HepG2 (cell line): ENCODE results near the gene TMEM135. TPM values are rescaled to one million over a fixed set of nuclear protein-coding genes. Genes with fewer than 3 reads are reported as not detected.

Source experiments
- BRD4 ChIP-seq: sonication (generic); formaldehyde crosslinking; IDR thresholded peaks from 2 replicates; pipeline ENCODE4 v1.4.0; 2020; ENCODE audit warnings: missing genetic modification reagents
- CEBPG ChIP-seq: IDR thresholded peaks from 2 replicates; pipeline ENCODE4 v1.6.1; 2016
- ISL2 ChIP-seq: sonication (generic); formaldehyde crosslinking; IDR thresholded peaks from 2 replicates; pipeline ENCODE4 v1.5.0; 2020; ENCODE audit warnings: missing genetic modification reagents
- MTF2 ChIP-seq: sonication (generic); formaldehyde crosslinking; IDR thresholded peaks from 2 replicates; pipeline ENCODE4 v1.5.0; 2020; ENCODE audit warnings: missing genetic modification reagents, borderline replicate concordance
- NCOR1 ChIP-seq: fragments of 200-600 bp; sonication (generic); IDR thresholded peaks from 2 replicates; pipeline ENCODE4 v1.7.0; 2017; ENCODE audit warnings: antibody characterized with exemption, low read length, borderline replicate concordance
- NFIC ChIP-seq: IDR thresholded peaks from 2 replicates; pipeline ENCODE4 v1.6.1; 2012; ENCODE audit warnings: mild to moderate bottlenecking, low read length, inconsistent platforms
- NR2F1 ChIP-seq, 2 experiments: fragments of 450-650 bp in 1 of 2; formaldehyde crosslinking in 1 of 2; IDR thresholded peaks; 2 replicates each; pipeline versions ENCODE4 v1.5.0 to v1.6.1; 2016 to 2020; ENCODE audit warnings: mild to moderate bottlenecking in 1 of 2, missing compliant biosample characterization in 1 of 2, missing genetic modification reagents in 1 of 2, moderate library complexity in 1 of 2
- PITX1 ChIP-seq: sonication (generic); formaldehyde crosslinking; IDR thresholded peaks from 2 replicates; pipeline ENCODE4 v1.5.1; 2020; ENCODE audit warnings: mild to moderate bottlenecking, missing genetic modification reagents
- PPARG ChIP-seq: conservative IDR thresholded peaks from 2 replicates; pipeline ENCODE4 v1.6.1; 2016; ENCODE audit warnings: missing biosample characterization, missing genetic modification reagents
- PRPF4 ChIP-seq: fragments of 200-400 bp; formaldehyde crosslinking; IDR thresholded peaks from 2 replicates; pipeline ENCODE4 v1.6.1; 2016; ENCODE audit warnings: low read length, low read depth; ENCODE audit not compliant: poor library complexity, severe bottlenecking
- RCOR2 ChIP-seq: IDR thresholded peaks from 2 replicates; pipeline ENCODE4 v1.6.1; 2016; ENCODE audit warnings: missing biosample characterization, missing genetic modification reagents
- RXRB ChIP-seq: IDR thresholded peaks from 2 replicates; pipeline ENCODE4 v1.6.1; 2016; ENCODE audit warnings: borderline replicate concordance, missing genetic modification reagents, missing compliant biosample characterization
- SMAD9 ChIP-seq: sonication (generic); formaldehyde crosslinking; IDR thresholded peaks from 2 replicates; pipeline ENCODE4 v1.5.1; 2020; ENCODE audit warnings: mild to moderate bottlenecking, missing genetic modification reagents
- SOX6 ChIP-seq, 2 experiments: fragments of 450-650 bp in 1 of 2; sonication (generic) in 1 of 2; formaldehyde crosslinking in 1 of 2; IDR thresholded peaks; 2 replicates each; pipeline versions ENCODE4 v1.4.0 to v1.6.1; 2017 to 2020; ENCODE audit warnings: antibody characterized with exemption in 1 of 2, mild to moderate bottlenecking in 1 of 2, missing genetic modification reagents in 1 of 2
- SP4 ChIP-seq: sonication (generic); formaldehyde crosslinking; IDR thresholded peaks from 2 replicates; pipeline ENCODE4 v1.8.1; 2023; ENCODE audit warnings: mild to moderate bottlenecking, missing genetic modification reagents
- ZFP62 ChIP-seq: sonication (generic); formaldehyde crosslinking; IDR thresholded peaks from 2 replicates; pipeline ENCODE4 v1.4.0; 2020; ENCODE audit warnings: missing genetic modification reagents
- ZMYM4 ChIP-seq: sonication (generic); formaldehyde crosslinking; IDR thresholded peaks from 2 replicates; pipeline ENCODE4 v1.8.1; 2023; ENCODE audit warnings: mild to moderate bottlenecking, missing genetic modification reagents
- ZNF124 ChIP-seq: sonication (generic); formaldehyde crosslinking; IDR thresholded peaks from 2 replicates; pipeline ENCODE4 v1.4.0; 2020; ENCODE audit warnings: missing genetic modification reagents
- ZNF230 ChIP-seq: sonication (generic); formaldehyde crosslinking; IDR thresholded peaks from 2 replicates; pipeline ENCODE4 v1.4.0; 2020; ENCODE audit warnings: mild to moderate bottlenecking, missing genetic modification reagents
- ZNF260 ChIP-seq: sonication (generic); formaldehyde crosslinking; IDR thresholded peaks from 2 replicates; pipeline ENCODE4 v1.4.0; 2020; ENCODE audit warnings: missing genetic modification reagents, low read depth, mild to moderate bottlenecking, borderline replicate concordance
- ZNF337 ChIP-seq: sonication (generic); formaldehyde crosslinking; IDR thresholded peaks from 2 replicates; pipeline ENCODE4 v1.5.1; 2020; ENCODE audit warnings: missing genetic modification reagents, low read depth, mild to moderate bottlenecking, borderline replicate concordance
- ZNF343 ChIP-seq: sonication (generic); formaldehyde crosslinking; IDR thresholded peaks from 2 replicates; pipeline ENCODE4 v1.4.0; 2020; ENCODE audit warnings: mild to moderate bottlenecking, missing genetic modification reagents
- ZNF572 ChIP-seq: sonication (generic); formaldehyde crosslinking; IDR thresholded peaks from 2 replicates; pipeline ENCODE4 v1.5.1; 2020; ENCODE audit warnings: mild to moderate bottlenecking, missing genetic modification reagents
- ZNF605 ChIP-seq: sonication (generic); formaldehyde crosslinking; IDR thresholded peaks from 2 replicates; pipeline ENCODE4 v1.8.0; 2022; ENCODE audit warnings: mild to moderate bottlenecking, missing genetic modification reagents
- ZNF781 ChIP-seq: sonication (generic); formaldehyde crosslinking; IDR thresholded peaks from 2 replicates; pipeline ENCODE4 v1.5.1; 2020; ENCODE audit warnings: borderline replicate concordance, mild to moderate bottlenecking, missing genetic modification reagents; ENCODE audit errors: not compliant biosample characterization
- polyA plus RNA-seq, 8 experiments: library from polyadenylated mRNA; depleted of rRNA in 3 of 8; stranded (reverse) in 7 of 8; unstranded in 1 of 8; fragments of >200 nt; fragmentation: Illumina TruSeq in 4 of 8; extraction: Trizol in 4 of 8; gene quantifications; 2 replicates each; pipeline versions ENCODE4 v1.2.1 to v1.2.3, GENCODE V29; 2011 to 2016; ENCODE audit warnings: low read depth in 4 of 8, missing spikeins in 1 of 8, mixed read lengths in 1 of 8; ENCODE audit not compliant: insufficient read depth in 1 of 8
- total RNA-seq, 5 experiments: library from RNA; depleted of rRNA; stranded (reverse); fragments of >200 nt; fragmentation: Illumina TruSeq; extraction: Trizol; gene quantifications; 2 replicates each; pipeline ENCODE4 v1.2.3, GENCODE V29; 2016; ENCODE audit warnings: low read depth in 1 of 5
- TF ChIP-seq, protein P1 (sequence below): IDR thresholded peaks from 2 replicates; pipeline ENCODE4 v1.6.1; 2016; ENCODE audit warnings: mild to moderate bottlenecking
- TF ChIP-seq, protein P2 (sequence below): sonication (generic); formaldehyde crosslinking; IDR thresholded peaks from 2 replicates; pipeline ENCODE4 v1.4.0; 2020; ENCODE audit warnings: mild to moderate bottlenecking, missing genetic modification reagents, borderline replicate concordance

The TMEM135 gene
- total and polyA plus RNA-seq, 2 of the 13 experiments (the other 11 are each of a cell fraction or from before 2014, with no cell fraction given): 36.6 to 88.9 TPM

DNA sequence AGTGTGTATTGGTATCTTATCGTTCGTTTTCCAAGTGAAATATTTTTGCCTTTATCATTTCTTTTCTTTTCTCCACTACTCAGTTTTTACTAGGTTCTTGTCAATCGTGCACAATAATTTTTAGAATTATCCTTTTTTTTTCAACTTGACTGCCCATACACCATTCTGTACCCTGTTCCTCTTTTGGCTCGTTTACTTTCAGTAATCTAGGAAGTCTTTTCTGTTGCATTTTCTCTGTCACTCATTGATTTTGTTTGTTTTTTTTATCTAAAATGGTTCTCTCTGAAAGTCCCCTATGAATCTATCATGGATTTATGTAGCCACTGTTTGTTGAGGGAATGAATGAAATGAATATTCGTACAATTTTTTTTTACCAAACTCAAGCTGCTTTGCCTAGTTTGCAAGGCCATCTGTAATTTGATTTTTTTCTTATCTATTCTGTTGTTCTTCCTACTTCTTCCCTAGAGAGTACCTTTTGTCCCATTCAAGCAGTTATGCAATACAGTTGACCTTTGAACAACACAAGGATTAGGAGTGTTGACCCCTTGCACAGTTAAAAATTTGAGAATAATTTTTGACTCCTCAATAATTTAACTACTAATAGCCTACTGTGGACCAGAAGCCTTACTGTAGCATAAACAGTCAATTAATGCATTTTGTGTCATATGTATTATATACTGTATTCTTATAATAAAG lies 166.3 kb downstream of the TMEM135 start (continued):
- TF ChIP-seq ZNF781 (CRISPR knock-in tag) (no peak), RXRB (CRISPR knock-in tag) (peak; percentile 59; the same call in 1 of the 2 replicates), ZNF260 (CRISPR knock-in tag) (no peak), ZNF605 (CRISPR knock-in tag) (no peak), ZMYM4 (CRISPR knock-in tag) (no peak), NCOR1 (peak; percentile 50; the same call in 1 of the 2 replicates), ZNF124 (CRISPR knock-in tag) (no peak), NFIC (no peak), RCOR2 (CRISPR knock-in tag) (0 out of 2 replicates have a peak, but pooled peaks have one; percentile 28), ZNF337 (CRISPR knock-in tag) (no peak), SMAD9 (CRISPR knock-in tag) (no peak), NR2F1 (CRISPR knock-in tag; IDR thresholded peaks at IDR 0.05) (no peak), PRPF4 (no peak), SP4 (CRISPR knock-in tag) (no peak), ISL2 (CRISPR knock-in tag) (no peak), CEBPG (peak; percentile 47), PPARG (CRISPR knock-in tag) (peak; percentile 91), SOX6 (IDR thresholded peaks at IDR 0.05) (no peak), SOX6 (CRISPR knock-in tag; IDR thresholded peaks at IDR 0.05) (peak; percentile 75), ZNF230 (no peak), ZNF343 (CRISPR knock-in tag) (no peak), ZNF572 (no peak), ZFP62 (CRISPR knock-in tag) (no peak), MTF2 (CRISPR knock-in tag) (no peak), PITX1 (no peak), BRD4 (CRISPR knock-in tag) (no peak)
- TF ChIP-seq, protein P1, sequence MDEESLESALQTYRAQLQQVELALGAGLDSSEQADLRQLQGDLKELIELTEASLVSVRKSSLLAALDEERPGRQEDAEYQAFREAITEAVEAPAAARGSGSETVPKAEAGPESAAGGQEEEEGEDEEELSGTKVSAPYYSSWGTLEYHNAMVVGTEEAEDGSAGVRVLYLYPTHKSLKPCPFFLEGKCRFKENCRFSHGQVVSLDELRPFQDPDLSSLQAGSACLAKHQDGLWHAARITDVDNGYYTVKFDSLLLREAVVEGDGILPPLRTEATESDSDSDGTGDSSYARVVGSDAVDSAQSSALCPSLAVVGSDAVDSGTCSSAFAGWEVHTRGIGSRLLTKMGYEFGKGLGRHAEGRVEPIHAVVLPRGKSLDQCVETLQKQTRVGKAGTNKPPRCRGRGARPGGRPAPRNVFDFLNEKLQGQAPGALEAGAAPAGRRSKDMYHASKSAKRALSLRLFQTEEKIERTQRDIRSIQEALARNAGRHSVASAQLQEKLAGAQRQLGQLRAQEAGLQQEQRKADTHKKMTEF: no peak
- TF ChIP-seq, protein P2, sequence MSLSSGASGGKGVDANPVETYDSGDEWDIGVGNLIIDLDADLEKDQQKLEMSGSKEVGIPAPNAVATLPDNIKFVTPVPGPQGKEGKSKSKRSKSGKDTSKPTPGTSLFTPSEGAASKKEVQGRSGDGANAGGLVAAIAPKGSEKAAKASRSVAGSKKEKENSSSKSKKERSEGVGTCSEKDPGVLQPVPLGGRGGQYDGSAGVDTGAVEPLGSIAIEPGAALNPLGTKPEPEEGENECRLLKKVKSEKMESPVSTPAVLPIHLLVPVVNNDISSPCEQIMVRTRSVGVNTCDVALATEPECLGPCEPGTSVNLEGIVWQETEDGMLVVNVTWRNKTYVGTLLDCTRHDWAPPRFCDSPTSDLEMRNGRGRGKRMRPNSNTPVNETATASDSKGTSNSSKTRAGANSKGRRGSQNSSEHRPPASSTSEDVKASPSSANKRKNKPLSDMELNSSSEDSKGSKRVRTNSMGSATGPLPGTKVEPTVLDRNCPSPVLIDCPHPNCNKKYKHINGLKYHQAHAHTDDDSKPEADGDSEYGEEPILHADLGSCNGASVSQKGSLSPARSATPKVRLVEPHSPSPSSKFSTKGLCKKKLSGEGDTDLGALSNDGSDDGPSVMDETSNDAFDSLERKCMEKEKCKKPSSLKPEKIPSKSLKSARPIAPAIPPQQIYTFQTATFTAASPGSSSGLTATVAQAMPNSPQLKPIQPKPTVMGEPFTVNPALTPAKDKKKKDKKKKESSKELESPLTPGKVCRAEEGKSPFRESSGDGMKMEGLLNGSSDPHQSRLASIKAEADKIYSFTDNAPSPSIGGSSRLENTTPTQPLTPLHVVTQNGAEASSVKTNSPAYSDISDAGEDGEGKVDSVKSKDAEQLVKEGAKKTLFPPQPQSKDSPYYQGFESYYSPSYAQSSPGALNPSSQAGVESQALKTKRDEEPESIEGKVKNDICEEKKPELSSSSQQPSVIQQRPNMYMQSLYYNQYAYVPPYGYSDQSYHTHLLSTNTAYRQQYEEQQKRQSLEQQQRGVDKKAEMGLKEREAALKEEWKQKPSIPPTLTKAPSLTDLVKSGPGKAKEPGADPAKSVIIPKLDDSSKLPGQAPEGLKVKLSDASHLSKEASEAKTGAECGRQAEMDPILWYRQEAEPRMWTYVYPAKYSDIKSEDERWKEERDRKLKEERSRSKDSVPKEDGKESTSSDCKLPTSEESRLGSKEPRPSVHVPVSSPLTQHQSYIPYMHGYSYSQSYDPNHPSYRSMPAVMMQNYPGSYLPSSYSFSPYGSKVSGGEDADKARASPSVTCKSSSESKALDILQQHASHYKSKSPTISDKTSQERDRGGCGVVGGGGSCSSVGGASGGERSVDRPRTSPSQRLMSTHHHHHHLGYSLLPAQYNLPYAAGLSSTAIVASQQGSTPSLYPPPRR (CRISPR knock-in tag): no peak
